Endothelial cell of umbilical vein (primary cell): Measurements from ENCODE around the gene GET4. TPM values are rescaled to one million over a fixed set of nuclear protein-coding genes. Genes with fewer than 3 reads are reported as not detected.

Experiments
- BruUV-seq: library from RNA; stranded (reverse); fragments of 400-500 nt; replicated peaks from 2 replicates; lab custom pipeline; 2021; lab: Mats Ljungman, UMichigan
- CTCF ChIA-PET: fragments of 300-600, 350-600 bp; sonication (Branson Sonifier 250); formaldehyde crosslinking; loops from one replicate; lab custom pipeline; 2021; ENCODE audit warnings: antibody characterized with exemption, inconsistent platforms; lab: Charles Lee
- POLR2A ChIA-PET: fragments of 300-600, 350-600 bp; sonication (Branson Sonifier 250); formaldehyde crosslinking; loops from one replicate; lab custom pipeline; 2021; ENCODE audit warnings: antibody characterized with exemption, inconsistent platforms; lab: Charles Lee
- DNase-seq: peaks from one replicate; pipeline ENCODE4 v3.0.0-alpha.2; 2011; ENCODE audit warnings: low read depth, low spot score
- FAIRE-seq: peaks from 2 replicates; lab custom pipeline; 2011; peaks lifted over from hg19 to GRCh38; lab: Jason Lieb, UNC
- H2AFZ ChIP-seq: 2 replicates; pipeline ENCODE4 v1.6.0; 2012; ENCODE audit warnings: low read depth, low read length, control low read depth, inconsistent platforms
- H3K27ac ChIP-seq: 2 replicates; pipeline ENCODE4 v1.5.1; 2011; ENCODE audit warnings: low read depth, mild to moderate bottlenecking, control low read depth, low read length, moderate library complexity; ENCODE audit not compliant: insufficient read depth
- H3K27me3 ChIP-seq, 2 experiments: 2 replicates each; pipeline versions ENCODE4 v1.6.0 to v1.6.1; 2011; ENCODE audit warnings: low read length in 2 of 2, mixed read lengths in 1 of 2; ENCODE audit not compliant: control insufficient read depth in 2 of 2, insufficient read depth in 2 of 2
- H3K36me3 ChIP-seq, 2 experiments: 2 replicates in 1 of 2; 3 replicates in 1 of 2; pipeline ENCODE4 v1.5.1; 2011; ENCODE audit warnings: low read length in 2 of 2, mild to moderate bottlenecking in 1 of 2, moderate library complexity in 1 of 2; ENCODE audit not compliant: control insufficient read depth in 2 of 2, insufficient read depth in 2 of 2; ENCODE audit errors: extremely low read depth in 1 of 2
- H3K4me1 ChIP-seq: 3 replicates; pipeline ENCODE4 v1.5.1; 2011; ENCODE audit warnings: mild to moderate bottlenecking, low read length; ENCODE audit not compliant: control insufficient read depth, insufficient read depth; ENCODE audit errors: extremely low read depth
- H3K4me2 ChIP-seq: 2 replicates; pipeline ENCODE4 v1.6.1; 2011; ENCODE audit warnings: low read length, control low read depth, mixed read lengths; ENCODE audit not compliant: insufficient read depth
- H3K4me3 ChIP-seq, 3 experiments: fragments of 200-600 bp in 1 of 3; sonication (generic), shearing (Covaris generic) in 1 of 3; replicated peaks in 1 of 3; 2 replicates each; pipeline ENCODE4 v1.5.1; 2011 to 2016; ENCODE audit warnings: control low read depth in 3 of 3, low read length in 3 of 3, mild to moderate bottlenecking in 2 of 3, inconsistent platforms in 1 of 3, low read depth in 1 of 3, moderate library complexity in 1 of 3; ENCODE audit not compliant: insufficient read depth in 1 of 3
- H3K79me2 ChIP-seq: 2 replicates; pipeline ENCODE4 v1.6.0; 2012; ENCODE audit warnings: low read length, inconsistent platforms; ENCODE audit not compliant: control insufficient read depth, insufficient read depth
- H3K9ac ChIP-seq: replicated peaks from 2 replicates; pipeline ENCODE3; 2011; ENCODE audit warnings: low read length, control low read depth; ENCODE audit not compliant: insufficient read depth; ENCODE audit errors: extremely low read depth
- H3K9me1 ChIP-seq: replicated peaks from 3 replicates; pipeline ENCODE4 v1.6.0; 2011; ENCODE audit warnings: mild to moderate bottlenecking, low read length; ENCODE audit not compliant: control insufficient read depth, insufficient read depth; ENCODE audit errors: extremely low read depth
- H3K9me3 ChIP-seq: replicated peaks from 2 replicates; pipeline ENCODE4 v1.5.1; 2012; ENCODE audit warnings: low read length, inconsistent platforms; ENCODE audit not compliant: control insufficient read depth, insufficient read depth
- H4K20me1 ChIP-seq: replicated peaks from 2 replicates; pipeline ENCODE3; 2011; ENCODE audit warnings: mild to moderate bottlenecking, low read length; ENCODE audit not compliant: control insufficient read depth, insufficient read depth; ENCODE audit errors: extremely low read depth
- CTCF ChIP-seq, 2 donors: IDR thresholded peaks; 1 replicate in 1 of 2; 2 replicates in 1 of 2; pipeline ENCODE4 v1.5.1; 2011; ENCODE audit warnings: low read length in 2 of 2, mild to moderate bottlenecking in 2 of 2, moderate library complexity in 2 of 2, control low read depth in 1 of 2, inconsistent platforms in 1 of 2, low read depth in 1 of 2; ENCODE audit not compliant: insufficient read depth in 1 of 2; ENCODE audit errors: extremely low read depth in 1 of 2
- EZH2 ChIP-seq: IDR thresholded peaks from 2 replicates; pipeline ENCODE4 v1.6.1; 2012; ENCODE audit warnings: borderline replicate concordance, low read depth, mild to moderate bottlenecking, moderate library complexity, low read length, inconsistent platforms; ENCODE audit not compliant: severe bottlenecking
- JUN ChIP-seq: IDR thresholded peaks from 2 replicates; pipeline ENCODE4 v1.6.1; 2011; ENCODE audit warnings: borderline replicate concordance, low read depth; ENCODE audit not compliant: insufficient read length, insufficient read depth
- MAX ChIP-seq: IDR thresholded peaks from 2 replicates; pipeline ENCODE4 v1.6.1; 2011; ENCODE audit not compliant: insufficient read depth, insufficient read length
- MYC ChIP-seq: IDR thresholded peaks from one replicate; pipeline ENCODE4 v1.6.1; 2011; ENCODE audit warnings: mild to moderate bottlenecking, low read depth, low read length
- POLR2A ChIP-seq: IDR thresholded peaks from 2 replicates; pipeline ENCODE4 v1.6.1; 2012; ENCODE audit warnings: low read depth, mild to moderate bottlenecking, control low read depth, low read length
- POLR2AphosphoS5 ChIP-seq: IDR thresholded peaks from 2 replicates; pipeline ENCODE4 v1.6.1; 2012; ENCODE audit warnings: low read depth, mild to moderate bottlenecking, control low read depth, low read length, moderate library complexity; ENCODE audit not compliant: insufficient read depth
- dilution Hi-C: fragments of 300-500 bp; cut with MboI; formaldehyde crosslinking; loops from one replicate; pipeline ENCODE4 v1.15.0; 2019; ENCODE audit warnings: low sequenced_read_pairs; ENCODE audit not compliant: extremely low pct_ligation_motif_present
- intact Hi-C: fragments of 100-400 bp; cut with micrococcal nuclease; formaldehyde crosslinking; loops from one replicate; pipeline ENCODE4 v1.10.0; 2022
- polyA plus RNA-seq, 4 experiments: library from polyadenylated mRNA; depleted of rRNA in 3 of 4; stranded (reverse) in 3 of 4; unstranded in 1 of 4; fragments of >200 nt; gene quantifications; 2 replicates each; pipeline versions ENCODE4 v1.2.1 to v1.2.3, GENCODE V29; 2011 to 2012; ENCODE audit warnings: missing spikeins in 1 of 4
- total RNA-seq: library from RNA; stranded (reverse); gene quantifications from 2 replicates; pipeline ENCODE4 v1.2.3, GENCODE V29; 2021

GET4 gene
- total and polyA plus RNA-seq, 2 donors (not counting 3 experiments of a cell fraction or from before 2014, with no cell fraction given), result 48.4 to 58.1 TPM

- ChIA-PET POLR2A (no interaction called here), CTCF (no interaction called here)
- Histone ChIP-seq H3K4me3 (no peak overlapping the region), H3K4me1 (peaks cover 4% of the 10 kb centered on the region), H3K9me3 (no peaks in the 10 kb centered on the region), H2AFZ (no peak overlapping the region), H3K36me3 (peaks cover 9 to 60% of the 10 kb centered on the region in 2 experiments), H3K27ac (no peak overlapping the region), H3K79me2 (peaks cover 2% of the 10 kb centered on the region), H4K20me1 (no peaks in the 10 kb centered on the region), H3K4me2 (no peak overlapping the region), H3K9me1 (no peaks in the 10 kb centered on the region), H3K27me3 (no peaks in the 10 kb centered on the region), H3K9ac (no peak overlapping the region)
- no TSS peak for BruUV-seq
- DNase-seq (no peak), FAIRE-seq (no peak)
- dilution Hi-C loops, result no loop called here
- TF ChIP-seq POLR2A (no peak), CTCF (IDR thresholded peaks at IDR 0.05; ENCODE audit: extremely low read depth in 1 of 2, insufficient read depth in 1 of 2, low read depth in 1 of 2, low read length in 2 of 2) (no peak), JUN (no peak), MYC (no peak)
- intact Hi-C loops, result no loop called here
Observed at GRCh38 chr7:892648-893593, 16.6 kb downstream of the GET4 start.

- H3K27me3 ChIP-seq, result no peaks in the 10 kb centered on the region
- no TSS peak for BruUV-seq
- dilution Hi-C loops, result no loop called here
- no peak overlapping the region for H3K4me3 ChIP-seq
- peaks cover 9 to 52% of the 10 kb centered on the region in 2 experiments for H3K36me3 ChIP-seq
- TF ChIP-seq POLR2AphosphoS5, result no peak
- TF ChIP-seq EZH2, result no peak
- no peak for TF ChIP-seq MAX
- intact Hi-C loops, result no loop called here
- POLR2A ChIA-PET, result no interaction called here
- FAIRE-seq (no peak), DNase-seq (no peak)
- H3K79me2 ChIP-seq, result no peaks in the 10 kb centered on the region
- no peaks in the 10 kb centered on the region for H4K20me1 ChIP-seq
- CTCF ChIA-PET, result no interaction called here
- no peak overlapping the region for H3K9ac ChIP-seq
- H3K4me2 ChIP-seq, result no peak overlapping the region
- H3K27ac ChIP-seq, result no peak overlapping the region
- H3K9me1 ChIP-seq, result no peaks in the 10 kb centered on the region
- H2AFZ ChIP-seq, result no peak overlapping the region
- no peaks in the 10 kb centered on the region for H3K9me3 ChIP-seq
- H3K4me1 ChIP-seq, result peaks cover 4% of the 10 kb centered on the region
Observed at GRCh38 chr7:893686-894085, 17.3 kb downstream of the GET4 start.
